Transverse colon (tissue), 4 donors: ENCODE data around the gene CASP10. TPM values are rescaled to one million over a fixed set of nuclear protein-coding genes. Genes with fewer than 3 reads are reported as not detected.

ENCODE experiments used
- DNase-seq: peaks from one replicate; pipeline ENCODE4 v3.0.0-alpha.2; 2019
- H3K27ac ChIP-seq, 4 donors: fragments of 200-600 bp; sonication (generic); 2 replicates each; pipeline ENCODE4 v1.5.1; 2016 to 2018; ENCODE audit warnings: inconsistent platforms in 4 of 4
- H3K27me3 ChIP-seq: fragments of 200-600 bp; sonication (generic); 2 replicates; pipeline ENCODE4 v1.5.1; 2017; ENCODE audit warnings: inconsistent platforms
- H3K36me3 ChIP-seq, 4 donors: fragments of 200-600 bp; sonication (generic); 2 replicates each; pipeline ENCODE4 v1.5.1; 2017 to 2019; ENCODE audit warnings: inconsistent platforms in 4 of 4
- H3K4me1 ChIP-seq, 4 donors: fragments of 200-600 bp; sonication (generic); 2 replicates each; pipeline ENCODE4 v1.5.1; 2017 to 2020; ENCODE audit warnings: inconsistent platforms in 4 of 4
- H3K4me3 ChIP-seq, 4 donors: fragments of 200-600 bp; sonication (generic); 1 replicate in 1 of 4; 2 replicates in 3 of 4; pipeline versions ENCODE4 v1.5.1 to v1.6.1; 2017 to 2019; ENCODE audit warnings: inconsistent platforms in 4 of 4
- H3K9me3 ChIP-seq, 2 donors: fragments of 200-600 bp; sonication (generic); 2 replicates each; pipeline ENCODE4 v1.5.1; 2017 to 2019; ENCODE audit warnings: inconsistent platforms in 2 of 2
- CTCF ChIP-seq, 5 experiments: fragments of 200-600 bp in 3 of 5; fragments of 450-650 bp in 2 of 5; sonication (generic) in 3 of 5; IDR thresholded peaks; 1 replicate in 2 of 5; 2 replicates in 3 of 5; pipeline ENCODE4 v1.5.1; 2016 to 2017; ENCODE audit warnings: antibody characterized with exemption in 5 of 5, inconsistent platforms in 3 of 5, mild to moderate bottlenecking in 2 of 5, moderate library complexity in 1 of 5
- EP300 ChIP-seq: sonication (generic); formaldehyde crosslinking; IDR thresholded peaks from one replicate; pipeline ENCODE4 v1.6.1; 2017; ENCODE audit warnings: antibody characterized with exemption, low read depth
- POLR2A ChIP-seq: fragments of 450-650 bp; IDR thresholded peaks from one replicate; pipeline ENCODE4 v1.6.1; 2016; ENCODE audit warnings: antibody characterized with exemption, mild to moderate bottlenecking, moderate library complexity
- POLR2AphosphoS5 ChIP-seq, 3 donors: sonication (generic); formaldehyde crosslinking; IDR thresholded peaks; one replicate each; pipeline ENCODE4 v1.6.1; 2016; ENCODE audit warnings: antibody characterized with exemption in 3 of 3
- WGBS, 2 donors: methylation state at CpG; one replicate each; pipeline ENCODE4 v1.1.5; 2018; ENCODE audit warnings: low coverage in 1 of 2; 5-methylcytosine and 5-hydroxymethylcytosine counted together
- in situ Hi-C, 4 donors: fragments of 200-750 bp; cut with MboI; loops; one replicate each; pipeline versions ENCODE4 v1.15.0 to v1.15.1; 2017; ENCODE audit warnings: low sequenced_read_pairs in 3 of 4, low pct_ligation_motif_present in 1 of 4, low pct_unique_long_range_greater_than_20kb in 1 of 4
- intact Hi-C: fragments of 100-400 bp; cut with DNase I; formaldehyde crosslinking; loops from one replicate; pipeline ENCODE4 v1.15.1; 2023; ENCODE audit warnings: low total_unique reads
- total RNA-seq, 4 donors: library from RNA; depleted of rRNA; stranded (reverse); fragments of >200 nt; gene quantifications; one replicate each; pipeline ENCODE4 v1.1.0, GENCODE V29; 2016

CASP10 gene
- total RNA-seq, 4 donors from 2014 or later: 4.8 to 68.4 (median 38.1) TPM

GRCh38 chr2:201150454-201151020 is 32.4 kb upstream of the CASP10 start:
- in situ Hi-C loops: loop anchor here in 1 of 4 donors (25.0 kb wide), 1 partner anchor 238 kb away; no protein-coding TSS in a partner anchor
- intact Hi-C loops: no loop called here
- H3K27ac ChIP-seq: peak overlapping the region; percentile 81 to 91 (median 85)
- peaks cover 14 to 62% (median 44%) of the 10 kb centered on the region in 4 donors for H3K4me1 ChIP-seq
- no peak for DNase-seq
- no peaks in the 10 kb centered on the region for H3K9me3 ChIP-seq
- TF ChIP-seq CTCF (IDR thresholded peaks at IDR 0.05) (no peak), POLR2A (no peak), EP300 (no peak), POLR2AphosphoS5 (IDR thresholded peaks at IDR 0.05) (no peak)
- H3K4me3 ChIP-seq: no peak overlapping the region
- WGBS, 2 donors: 84 to 94% methylated on average over 2 to 3 of the region's 3 CpGs
- peaks cover 0 to 30% (median 10%) of the 10 kb centered on the region in 4 donors for H3K36me3 ChIP-seq
- H3K27me3 ChIP-seq: no peaks in the 10 kb centered on the region

GRCh38 chr2:201151127-201151981 is 31.6 kb upstream of the CASP10 start:
- in situ Hi-C loops (loop anchor here in 1 of 4 donors (25.0 kb wide), 1 partner anchor 239 kb away; no protein-coding TSS in a partner anchor), intact Hi-C loops (no loop called here)
- H3K36me3 ChIP-seq: peaks cover 0 to 38% (median 13%) of the 10 kb centered on the region in 4 donors
- WGBS, 2 donors: 54 to 59% methylated on average over 8 of the region's 8 CpGs
- peaks cover 14 to 69% (median 44%) of the 10 kb centered on the region in 4 donors for H3K4me1 ChIP-seq
- no peak overlapping the region for H3K4me3 ChIP-seq
- TF ChIP-seq POLR2AphosphoS5 (IDR thresholded peaks at IDR 0.05) (peak in 2 of 3 donors; percentile 10 to 47), CTCF (IDR thresholded peaks at IDR 0.05) (no peak)
- H3K27me3 ChIP-seq: no peaks in the 10 kb centered on the region
- peak overlapping the region; percentile 81 to 91 (median 85) for H3K27ac ChIP-seq
- H3K9me3 ChIP-seq: no peaks in the 10 kb centered on the region
- no peak for DNase-seq

GRCh38 chr2:201152517-201152916 is 30.4 kb upstream of the CASP10 start:
- no peaks in the 10 kb centered on the region for H3K27me3 ChIP-seq
- H3K9me3 ChIP-seq: no peaks in the 10 kb centered on the region
- no peak overlapping the region for H3K4me3 ChIP-seq
- peaks cover 0 to 38% (median 19%) of the 10 kb centered on the region in 4 donors for H3K36me3 ChIP-seq
- WGBS, 2 donors: 100% methylated on average over 1 of the region's 1 CpG; no CpG with 5 or more reads in 1 of the 2 donors
- in situ Hi-C loops (loop anchor here in 1 of 4 donors (25.0 kb wide), 1 partner anchor 240 kb away; no protein-coding TSS in a partner anchor), intact Hi-C loops (no loop called here)
- TF ChIP-seq POLR2AphosphoS5 (IDR thresholded peaks at IDR 0.05) (no peak), EP300 (no peak), CTCF (IDR thresholded peaks at IDR 0.05) (no peak), POLR2A (no peak)
- DNase-seq: no peak
- H3K27ac ChIP-seq: peak overlapping the region; percentile 81 to 91 (median 85)
- H3K4me1 ChIP-seq: peaks cover 14 to 78% (median 50%) of the 10 kb centered on the region in 4 donors
